HepG2 (cell line): ENCODE data around the gene TUFM. TPM values are rescaled to one million over a fixed set of nuclear protein-coding genes. Genes with fewer than 3 reads are reported as not detected.
A peak's percentile ranks its signal among the peaks of the same experiment; 100 is the strongest.

Experiments
- CC2D1A ChIP-seq: sonication (generic); formaldehyde crosslinking; IDR thresholded peaks from 2 replicates; pipeline ENCODE4 v1.8.1; 2023; ENCODE audit warnings: mild to moderate bottlenecking, missing genetic modification reagents
- ELF3 ChIP-seq: IDR thresholded peaks from 2 replicates; pipeline ENCODE4 v1.6.1; 2016; ENCODE audit warnings: missing genetic modification reagents, missing compliant biosample characterization
- GPN1 ChIP-seq: sonication (generic); formaldehyde crosslinking; IDR thresholded peaks from 2 replicates; pipeline ENCODE4 v1.5.1; 2020; ENCODE audit warnings: missing genetic modification reagents, borderline replicate concordance
- HCFC1 ChIP-seq: fragments of 150-350 bp; IDR thresholded peaks from 2 replicates; pipeline ENCODE4 v1.6.1; 2014; ENCODE audit warnings: low read depth, low read length
- HNRNPK ChIP-seq: fragments of 200-400 bp; formaldehyde crosslinking; IDR thresholded peaks from 2 replicates; pipeline ENCODE4 v1.6.1; 2018; ENCODE audit warnings: low read length, low read depth, moderate library complexity, mild to moderate bottlenecking; ENCODE audit not compliant: poor library complexity, severe bottlenecking
- MEF2D ChIP-seq: sonication (generic); formaldehyde crosslinking; IDR thresholded peaks from 2 replicates; pipeline ENCODE4 v1.5.1; 2020; ENCODE audit warnings: mild to moderate bottlenecking, missing genetic modification reagents
- RBM22 ChIP-seq: fragments of 200-400 bp; formaldehyde crosslinking; optimal IDR thresholded peaks from 2 replicates; pipeline ENCODE3; 2017; ENCODE audit warnings: mild to moderate bottlenecking, low read length, moderate library complexity
- RFXAP ChIP-seq: sonication (generic); formaldehyde crosslinking; IDR thresholded peaks from 2 replicates; pipeline ENCODE4 v1.4.0; 2020; ENCODE audit warnings: missing genetic modification reagents, borderline replicate concordance
- RNF2 ChIP-seq: fragments of 450-650 bp; conservative IDR thresholded peaks from 2 replicates; pipeline ENCODE4 v1.6.1; 2016; ENCODE audit warnings: low read depth
- SRSF9 ChIP-seq: fragments of 200-400 bp; formaldehyde crosslinking; IDR thresholded peaks from 2 replicates; pipeline ENCODE4 v1.6.1; 2018; ENCODE audit warnings: borderline replicate concordance, mild to moderate bottlenecking, low read depth, low read length; ENCODE audit not compliant: insufficient read depth, poor library complexity, severe bottlenecking
- SRY ChIP-seq: sonication (generic); formaldehyde crosslinking; IDR thresholded peaks from 2 replicates; pipeline ENCODE4 v1.8.0; 2022; ENCODE audit warnings: mild to moderate bottlenecking, missing genetic modification reagents
- TBP ChIP-seq: sonication (generic); formaldehyde crosslinking; IDR thresholded peaks from 2 replicates; pipeline ENCODE4 v1.5.0; 2020; ENCODE audit warnings: missing genetic modification reagents
- TSC22D2 ChIP-seq: sonication (generic); formaldehyde crosslinking; IDR thresholded peaks from 2 replicates; pipeline ENCODE4 v1.5.1; 2020; ENCODE audit warnings: missing genetic modification reagents, mild to moderate bottlenecking, borderline replicate concordance
- ZFP41 ChIP-seq: sonication (generic); formaldehyde crosslinking; IDR thresholded peaks from 2 replicates; pipeline ENCODE4 v1.4.0; 2020; ENCODE audit warnings: mild to moderate bottlenecking, missing genetic modification reagents, borderline replicate concordance
- ZNF232 ChIP-seq: sonication (generic); formaldehyde crosslinking; IDR thresholded peaks from 2 replicates; pipeline ENCODE4 v1.4.0; 2020; ENCODE audit warnings: missing genetic modification reagents, borderline replicate concordance
- ZNF329 ChIP-seq: sonication (generic); formaldehyde crosslinking; IDR thresholded peaks from 2 replicates; pipeline ENCODE4 v1.9.0; 2021; ENCODE audit warnings: low read depth, mild to moderate bottlenecking, missing genetic modification reagents
- ZNF337 ChIP-seq: sonication (generic); formaldehyde crosslinking; IDR thresholded peaks from 2 replicates; pipeline ENCODE4 v1.5.1; 2020; ENCODE audit warnings: missing genetic modification reagents, low read depth, mild to moderate bottlenecking, borderline replicate concordance
- ZNF431 ChIP-seq: sonication (generic); formaldehyde crosslinking; IDR thresholded peaks from 2 replicates; pipeline ENCODE4 v1.9.0; 2022; ENCODE audit warnings: missing genetic modification reagents, low read depth, mild to moderate bottlenecking, borderline replicate concordance
- ZNF614 ChIP-seq: IDR thresholded peaks from 2 replicates; pipeline ENCODE4 v1.6.1; 2018; ENCODE audit warnings: missing biosample characterization, missing genetic modification reagents, inconsistent platforms, borderline replicate concordance
- ZNF891 ChIP-seq: sonication (generic); formaldehyde crosslinking; IDR thresholded peaks from 2 replicates; pipeline ENCODE4 v1.5.0; 2020; ENCODE audit warnings: mild to moderate bottlenecking, missing genetic modification reagents
- polyA plus RNA-seq, 8 experiments: library from polyadenylated mRNA; depleted of rRNA in 3 of 8; stranded (reverse) in 7 of 8; unstranded in 1 of 8; fragments of >200 nt; fragmentation: Illumina TruSeq in 4 of 8; extraction: Trizol in 4 of 8; gene quantifications; 2 replicates each; pipeline versions ENCODE4 v1.2.1 to v1.2.3, GENCODE V29; 2011 to 2016; ENCODE audit warnings: low read depth in 4 of 8, missing spikeins in 1 of 8, mixed read lengths in 1 of 8; ENCODE audit not compliant: insufficient read depth in 1 of 8
- total RNA-seq, 5 experiments: library from RNA; depleted of rRNA; stranded (reverse); fragments of >200 nt; fragmentation: Illumina TruSeq; extraction: Trizol; gene quantifications; 2 replicates each; pipeline ENCODE4 v1.2.3, GENCODE V29; 2016; ENCODE audit warnings: low read depth in 1 of 5
- TF ChIP-seq, protein P1 (sequence below): sonication (generic); formaldehyde crosslinking; IDR thresholded peaks from 2 replicates; pipeline ENCODE4 v1.8.1; 2023; ENCODE audit warnings: missing genetic modification reagents, inconsistent platforms, borderline replicate concordance
- TF ChIP-seq, protein P2 (sequence below): IDR thresholded peaks from 2 replicates; pipeline ENCODE4 v1.6.1; 2018; ENCODE audit warnings: missing genetic modification reagents
- TF ChIP-seq, protein P3 (sequence below): sonication (generic); formaldehyde crosslinking; IDR thresholded peaks from 2 replicates; pipeline ENCODE4 v1.4.0; 2020; ENCODE audit warnings: missing genetic modification reagents

The TUFM gene
- total and polyA plus RNA-seq, 2 of the 13 experiments (the other 11 are each of a cell fraction or from before 2014, with no cell fraction given) = 206 to 298 TPM

DNA sequence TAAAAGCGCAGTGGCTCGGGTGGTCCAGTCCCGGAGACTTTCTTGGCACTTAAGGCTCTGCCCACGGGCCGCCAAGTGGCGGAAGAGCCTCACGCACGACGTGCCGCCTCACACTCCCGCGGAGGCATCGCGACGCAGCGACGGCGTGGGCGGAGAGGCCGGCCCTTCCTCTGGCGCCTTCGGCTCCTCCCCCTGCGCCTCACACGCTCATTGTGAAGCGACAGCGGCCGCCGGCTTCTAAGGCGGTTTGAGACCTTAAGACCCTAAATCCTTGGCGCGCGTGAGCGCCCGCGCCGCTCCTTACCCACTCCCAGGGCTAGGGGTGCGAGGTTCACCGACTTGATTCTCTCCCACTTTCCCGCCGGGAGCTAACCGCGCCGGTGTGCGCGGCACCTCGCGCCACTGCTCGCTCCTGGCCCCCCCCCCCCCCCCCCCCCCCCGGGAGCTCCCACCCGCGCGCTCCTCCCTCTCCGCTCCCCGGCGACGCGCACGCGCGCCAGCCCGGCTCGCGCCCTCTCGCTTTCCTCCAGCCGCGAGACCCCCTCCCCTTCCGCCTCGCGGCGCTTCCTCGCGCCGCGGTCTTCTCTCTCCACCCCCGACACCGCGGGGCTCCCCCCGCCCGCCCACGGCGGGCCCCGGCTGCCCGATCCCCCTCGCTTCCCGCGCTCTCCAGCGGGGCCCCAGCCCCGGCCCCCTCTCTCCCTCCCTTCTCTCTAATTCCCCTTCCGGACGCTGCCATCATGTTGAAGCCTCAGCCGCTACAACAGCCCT is 23.4 kb downstream of the TUFM start, which contains the start of gene ATXN2L (continued):
- TF ChIP-seq ZFP41 (CRISPR knock-in tag) (peak; percentile 91; the same call in 1 of the 2 replicates), TBP (CRISPR knock-in tag) (no peak), GPN1 (CRISPR knock-in tag) (peak; percentile 78; the same call in 1 of the 2 replicates), ZNF232 (CRISPR knock-in tag) (peak; percentile 92; the same call in 1 of the 2 replicates), RFXAP (CRISPR knock-in tag) (peak; percentile 93), MEF2D (CRISPR knock-in tag) (peak; percentile 80; the same call in 1 of the 2 replicates), ZNF431 (CRISPR knock-in tag) (no peak; the same call in 1 of the 2 replicates), ZNF891 (peak; percentile 47; the same call in 1 of the 2 replicates), SRY (peak; percentile 78; the same call in 1 of the 2 replicates), ZNF614 (CRISPR knock-in tag) (peak; percentile 90), TSC22D2 (CRISPR knock-in tag) (peak; percentile 91), ELF3 (CRISPR knock-in tag) (peak; percentile 81), ZNF329 (CRISPR knock-in tag) (peak; percentile 68; the same call in 1 of the 2 replicates), HNRNPK (peak; percentile 100), SRSF9 (no peak), CC2D1A (CRISPR knock-in tag) (no peak), HCFC1 (peak; percentile 74; the same call in 1 of the 2 replicates), RNF2 (peak; percentile 55; the same call in 1 of the 2 replicates), RBM22 (no peak), ZNF337 (CRISPR knock-in tag) (peak; percentile 82; the same call in 1 of the 2 replicates)
- TF ChIP-seq, protein P1, sequence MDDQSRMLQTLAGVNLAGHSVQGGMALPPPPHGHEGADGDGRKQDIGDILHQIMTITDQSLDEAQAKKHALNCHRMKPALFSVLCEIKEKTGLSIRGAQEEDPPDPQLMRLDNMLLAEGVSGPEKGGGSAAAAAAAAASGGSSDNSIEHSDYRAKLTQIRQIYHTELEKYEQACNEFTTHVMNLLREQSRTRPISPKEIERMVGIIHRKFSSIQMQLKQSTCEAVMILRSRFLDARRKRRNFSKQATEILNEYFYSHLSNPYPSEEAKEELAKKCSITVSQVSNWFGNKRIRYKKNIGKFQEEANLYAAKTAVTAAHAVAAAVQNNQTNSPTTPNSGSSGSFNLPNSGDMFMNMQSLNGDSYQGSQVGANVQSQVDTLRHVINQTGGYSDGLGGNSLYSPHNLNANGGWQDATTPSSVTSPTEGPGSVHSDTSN (CRISPR knock-in tag) = peak; percentile 79; the same call in 1 of the 2 replicates
- TF ChIP-seq, protein P2, sequence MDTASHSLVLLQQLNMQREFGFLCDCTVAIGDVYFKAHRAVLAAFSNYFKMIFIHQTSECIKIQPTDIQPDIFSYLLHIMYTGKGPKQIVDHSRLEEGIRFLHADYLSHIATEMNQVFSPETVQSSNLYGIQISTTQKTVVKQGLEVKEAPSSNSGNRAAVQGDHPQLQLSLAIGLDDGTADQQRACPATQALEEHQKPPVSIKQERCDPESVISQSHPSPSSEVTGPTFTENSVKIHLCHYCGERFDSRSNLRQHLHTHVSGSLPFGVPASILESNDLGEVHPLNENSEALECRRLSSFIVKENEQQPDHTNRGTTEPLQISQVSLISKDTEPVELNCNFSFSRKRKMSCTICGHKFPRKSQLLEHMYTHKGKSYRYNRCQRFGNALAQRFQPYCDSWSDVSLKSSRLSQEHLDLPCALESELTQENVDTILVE (CRISPR knock-in tag) = peak; percentile 97
- TF ChIP-seq, protein P3, sequence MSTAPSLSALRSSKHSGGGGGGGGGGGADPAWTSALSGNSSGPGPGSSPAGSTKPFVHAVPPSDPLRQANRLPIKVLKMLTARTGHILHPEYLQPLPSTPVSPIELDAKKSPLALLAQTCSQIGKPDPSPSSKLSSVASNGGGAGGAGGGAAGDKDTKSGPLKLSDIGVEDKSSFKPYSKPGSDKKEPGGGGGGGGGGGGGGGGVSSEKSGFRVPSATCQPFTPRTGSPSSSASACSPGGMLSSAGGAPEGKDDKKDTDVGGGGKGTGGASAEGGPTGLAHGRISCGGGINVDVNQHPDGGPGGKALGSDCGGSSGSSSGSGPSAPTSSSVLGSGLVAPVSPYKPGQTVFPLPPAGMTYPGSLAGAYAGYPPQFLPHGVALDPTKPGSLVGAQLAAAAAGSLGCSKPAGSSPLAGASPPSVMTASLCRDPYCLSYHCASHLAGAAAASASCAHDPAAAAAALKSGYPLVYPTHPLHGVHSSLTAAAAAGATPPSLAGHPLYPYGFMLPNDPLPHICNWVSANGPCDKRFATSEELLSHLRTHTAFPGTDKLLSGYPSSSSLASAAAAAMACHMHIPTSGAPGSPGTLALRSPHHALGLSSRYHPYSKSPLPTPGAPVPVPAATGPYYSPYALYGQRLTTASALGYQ = peak; percentile 55; the same call in 1 of the 2 replicates
